Colon (tissue), 2 donors: ENCODE results near the gene RNF207.
"Not testable (repeated sequence)": the region's sequence is repeated elsewhere in the genome, so short reads cannot be mapped to it uniquely, and the experiment has no call there.

ENCODE experiments used
- FAIRE-seq: peaks from 2 replicates; lab custom pipeline; 2012; peaks lifted over from hg19 to GRCh38; lab: Jason Lieb, UNC
- donor health status: control.
- donor health status: control.

Gene RNF207

DNA sequence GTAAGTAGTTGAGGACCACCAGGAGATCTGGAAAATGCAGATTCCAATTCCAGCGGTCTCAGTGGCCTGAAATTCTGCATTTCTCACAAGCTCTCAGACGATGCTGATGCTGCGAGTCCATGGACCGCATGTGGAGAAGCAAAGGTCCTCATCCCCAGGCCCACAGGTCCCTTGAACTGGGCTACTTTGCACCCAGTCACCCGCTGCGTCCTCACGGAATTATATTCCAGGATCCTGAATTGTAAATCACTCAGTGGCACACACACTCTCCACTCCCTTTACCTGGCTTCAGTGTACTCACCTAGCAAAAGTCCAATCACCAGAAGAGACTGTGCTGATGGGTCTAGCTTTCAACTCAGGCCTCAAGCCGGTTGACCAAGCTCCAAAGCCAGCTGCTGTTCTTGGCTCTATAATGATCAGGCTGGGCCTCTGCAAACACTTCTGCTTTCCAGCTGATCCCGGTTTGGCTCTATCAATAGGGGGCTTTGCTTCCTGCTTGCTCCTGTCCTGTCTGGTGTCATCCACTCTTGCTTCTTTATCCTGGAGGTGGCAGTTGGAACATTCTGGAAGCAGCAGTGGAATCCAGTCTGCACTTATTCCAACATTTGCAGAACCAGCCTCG lies 5.6 kb upstream of the RNF207 start:
- FAIRE-seq = no peak

DNA sequence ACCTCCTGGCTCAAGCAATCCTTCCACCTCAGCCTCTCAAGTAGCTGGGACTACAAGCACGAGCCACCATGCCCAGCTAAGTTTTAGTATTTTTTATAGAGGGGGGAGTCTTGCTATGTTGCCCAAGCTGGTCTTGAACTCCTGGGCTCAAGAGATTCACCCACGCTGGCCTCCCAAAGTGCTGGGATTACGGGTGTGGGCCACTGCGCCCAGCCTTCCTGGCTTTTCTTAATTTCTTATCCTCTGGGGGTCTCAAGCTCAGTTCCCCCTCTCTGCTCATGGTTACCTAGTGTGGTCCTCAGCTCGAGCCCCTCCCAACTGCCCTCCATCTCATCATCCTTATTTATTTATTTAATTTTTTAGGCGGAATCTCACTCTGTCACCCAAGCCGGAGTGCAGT lies 3.7 kb upstream of the RNF207 start:
- no peak for FAIRE-seq

DNA sequence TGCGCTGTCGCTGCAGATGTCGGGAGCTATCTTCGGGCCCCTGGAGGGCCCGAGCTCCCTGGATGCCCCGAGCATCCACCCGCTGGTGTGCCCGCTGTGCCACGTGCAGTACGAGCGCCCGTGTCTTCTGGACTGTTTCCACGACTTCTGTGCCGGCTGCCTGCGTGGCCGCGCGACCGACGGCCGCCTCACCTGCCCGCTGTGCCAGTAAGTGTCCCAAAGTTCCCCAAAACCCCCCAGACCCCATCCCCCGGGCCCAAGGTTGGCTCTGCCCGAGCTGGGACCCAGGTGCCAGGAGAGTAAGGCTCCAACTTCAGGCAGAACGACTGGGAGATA lies 569 bp downstream of the RNF207 start:
- FAIRE-seq = no peak

GRCh38 chr1:6207075-6207885 lies 1.4 kb downstream of the RNF207 start:
- no peak for FAIRE-seq

DNA sequence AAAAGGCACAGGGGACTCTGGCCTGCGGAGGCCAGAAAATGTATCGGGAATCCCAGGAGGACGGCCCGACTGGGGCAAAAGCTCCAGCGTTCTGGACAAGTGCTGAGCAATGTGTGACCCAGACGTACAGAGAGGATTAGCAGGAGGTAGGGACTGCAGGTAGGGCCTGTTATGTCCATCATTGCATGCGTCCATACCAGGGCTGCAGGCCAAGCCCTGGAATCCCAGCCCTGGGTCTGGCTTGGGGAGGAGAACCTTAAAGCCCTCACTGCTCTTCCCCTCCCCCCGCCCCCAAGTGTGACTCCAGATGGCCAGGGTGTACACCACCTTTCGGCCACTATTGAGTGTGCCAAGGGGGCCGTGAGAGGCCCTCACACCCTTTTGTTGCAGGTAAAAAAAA lies 2.0 kb downstream of the RNF207 start:
- no peak for FAIRE-seq

- no peak for FAIRE-seq
These were observed 3.1 kb downstream of the RNF207 start for GRCh38 chr1:6208723-6209660.

DNA sequence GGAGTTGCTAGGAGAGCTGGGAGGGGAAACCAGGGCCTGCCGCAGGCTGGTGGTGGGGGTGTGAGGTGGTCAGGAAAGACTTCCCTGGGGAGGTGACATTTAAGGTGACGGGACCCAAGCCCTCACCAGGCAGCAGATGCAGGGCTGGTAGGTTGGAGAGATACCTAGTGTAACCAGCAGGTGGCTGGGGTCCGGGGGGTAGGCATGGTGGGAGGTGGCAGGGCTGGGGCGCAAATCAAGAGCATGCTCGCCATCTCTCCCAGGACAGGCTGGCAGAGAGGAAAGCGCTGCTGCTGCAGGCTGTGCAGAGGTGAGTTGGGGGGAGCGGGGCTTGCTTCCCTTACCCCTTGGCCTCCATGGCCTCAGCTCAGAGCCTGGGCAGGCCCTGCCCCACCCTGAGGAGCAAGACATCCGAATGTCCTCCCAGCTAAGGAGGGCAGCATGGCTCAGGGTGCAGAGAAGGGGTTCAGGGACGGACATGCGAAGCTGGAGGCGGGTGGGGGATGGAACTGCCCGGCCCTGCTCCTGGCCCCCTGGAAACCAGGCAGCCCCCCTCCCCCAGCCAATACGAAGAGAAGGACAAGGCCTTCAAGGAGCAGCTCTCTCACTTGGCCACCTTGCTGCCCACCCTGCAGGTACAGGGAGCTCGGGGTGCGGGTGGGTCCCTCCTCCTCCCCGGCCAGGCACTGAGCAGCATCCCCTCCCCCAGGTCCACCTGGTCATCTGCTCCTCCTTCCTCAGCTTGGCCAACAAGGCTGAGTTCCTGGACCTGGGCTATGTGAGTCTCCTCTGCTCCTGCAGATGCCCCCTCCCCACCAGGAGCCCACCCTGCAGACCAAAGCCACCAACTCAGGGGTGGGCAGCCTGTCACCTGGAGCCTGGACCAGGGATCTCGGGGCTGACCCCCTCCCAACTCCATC lies 4.0 kb downstream of the RNF207 start:
- no peak for FAIRE-seq

DNA sequence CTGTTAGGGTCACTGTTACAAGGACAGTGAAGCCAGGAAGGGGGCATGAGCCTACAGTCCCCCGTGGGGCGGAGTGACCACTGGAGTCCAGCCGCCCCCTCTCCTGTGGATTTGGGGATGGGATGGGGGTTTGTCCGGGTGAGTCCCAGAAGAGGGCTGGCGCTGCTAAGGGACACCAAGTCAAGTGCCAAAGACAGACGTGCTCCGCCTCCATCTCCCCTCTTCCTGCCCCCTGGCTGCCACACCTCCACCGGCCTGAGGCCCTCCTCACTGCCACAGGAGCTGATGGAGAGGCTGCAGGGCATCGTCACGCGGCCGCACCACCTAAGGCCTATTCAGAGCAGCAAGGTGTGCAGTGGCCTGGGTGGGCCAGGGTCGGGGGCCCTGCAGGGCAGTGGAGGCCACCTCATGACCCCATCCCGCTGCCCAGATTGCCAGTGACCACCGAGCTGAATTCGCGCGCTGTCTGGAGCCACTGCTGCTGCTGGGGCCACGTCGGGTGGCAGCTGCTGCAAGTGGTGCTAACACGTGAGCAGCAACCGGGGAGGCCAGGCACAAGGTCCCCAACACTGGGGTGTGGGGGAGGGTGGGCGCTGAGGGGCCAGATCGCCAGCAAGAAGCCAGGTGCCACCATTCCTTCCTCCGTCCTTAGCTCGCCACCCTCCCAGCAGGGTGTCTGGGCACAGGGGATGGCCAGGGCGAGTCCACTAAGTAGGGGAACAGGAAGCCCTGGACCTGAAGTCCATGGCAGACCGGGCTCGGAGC lies 4.9 kb downstream of the RNF207 start:
- FAIRE-seq = no peak

GRCh38 chr1:6211731-6212130 lies 5.8 kb downstream of the RNF207 start:
- FAIRE-seq = no peak

- FAIRE-seq = no peak
These were observed 6.5 kb downstream of the RNF207 start for GRCh38 chr1:6212193-6212959.

DNA sequence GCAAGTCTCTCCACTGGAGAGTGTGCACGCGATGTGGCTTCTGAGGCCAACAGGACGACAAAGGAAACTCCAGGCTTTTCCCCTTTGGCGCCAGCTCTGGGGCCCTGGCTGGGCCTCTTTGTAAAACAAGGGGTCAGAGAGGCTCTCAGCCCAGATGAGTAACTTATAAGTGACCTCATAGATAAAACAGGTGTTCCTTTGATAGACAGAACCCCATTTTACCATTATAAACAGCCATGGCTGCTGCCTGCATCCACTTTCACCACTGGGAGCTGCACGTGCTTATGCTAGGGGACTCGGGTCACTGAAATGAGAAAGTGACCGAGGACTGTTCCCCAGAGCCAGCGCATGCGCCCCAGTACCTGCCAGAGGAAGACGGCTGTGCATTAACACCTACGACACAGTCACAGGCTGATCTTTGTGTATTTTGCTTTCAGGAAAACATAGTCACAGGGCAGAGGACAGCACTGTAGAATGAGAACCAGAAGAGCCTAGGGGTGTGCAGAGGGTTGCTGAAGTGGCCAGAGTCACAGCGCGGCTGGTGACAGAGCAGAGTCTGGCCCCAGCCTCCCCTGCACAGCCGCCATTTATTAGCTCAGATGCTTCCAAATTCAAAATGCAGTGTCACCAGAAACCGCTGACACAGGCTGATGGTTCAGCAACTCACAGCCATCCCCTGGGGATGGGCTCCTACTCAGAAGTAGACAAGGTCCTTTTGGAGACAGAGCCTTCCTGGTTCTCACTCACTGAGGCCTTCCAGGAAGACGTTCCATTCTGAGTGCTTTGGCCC lies 12.7 kb downstream of the RNF207 start:
- FAIRE-seq = no peak

DNA sequence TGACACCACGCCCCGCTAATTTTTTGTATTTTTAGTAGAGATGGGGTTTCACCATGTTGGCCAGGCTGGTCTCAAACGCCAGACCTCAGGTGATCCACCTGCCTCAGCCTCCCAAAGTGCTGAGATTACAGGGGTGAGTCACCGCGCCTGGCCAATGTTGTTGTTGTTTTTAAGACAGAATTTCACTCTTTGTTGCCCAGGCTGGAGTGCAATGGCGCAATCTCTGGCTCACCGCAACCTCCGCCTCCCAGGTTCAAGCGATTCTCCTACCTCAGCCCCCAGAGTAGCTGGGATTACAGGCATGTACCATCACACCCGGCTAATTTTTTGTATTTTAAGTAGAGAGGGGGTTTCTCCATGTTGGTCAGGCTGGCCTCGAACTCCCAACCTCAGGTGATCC lies 13.7 kb downstream of the RNF207 start:
- not testable (repeated sequence) for FAIRE-seq

- FAIRE-seq = no peak
These were observed 14.3 kb downstream of the RNF207 start for GRCh38 chr1:6220236-6220635.

DNA sequence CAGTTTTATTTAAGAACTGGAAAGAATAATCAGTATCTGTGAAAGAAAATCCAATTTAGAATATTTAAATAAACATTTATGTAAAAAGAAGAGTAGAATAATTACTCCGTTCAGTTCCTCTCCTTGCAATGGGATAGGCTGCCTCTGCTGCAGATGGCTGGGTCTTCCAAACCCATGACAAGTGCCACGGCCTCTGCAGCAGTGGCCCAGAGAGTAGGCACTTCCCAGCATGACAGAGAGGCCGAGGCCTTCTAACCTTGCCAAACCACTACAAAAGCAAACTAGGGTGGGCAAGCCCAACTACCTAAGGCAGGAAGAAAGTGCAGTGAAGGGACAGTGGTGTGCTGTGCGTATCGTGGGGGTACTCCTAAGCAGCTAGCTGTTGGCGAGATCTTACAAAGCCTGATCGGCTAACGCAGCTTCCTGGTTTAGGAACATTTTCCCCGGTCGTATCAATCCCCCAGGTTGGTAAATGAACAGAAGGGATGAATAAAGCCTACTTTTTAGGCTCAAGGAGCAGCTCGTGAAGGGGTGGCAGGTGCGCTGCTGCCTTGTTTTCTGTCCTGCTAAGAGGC lies 15.4 kb downstream of the RNF207 start:
- no peak for FAIRE-seq

DNA sequence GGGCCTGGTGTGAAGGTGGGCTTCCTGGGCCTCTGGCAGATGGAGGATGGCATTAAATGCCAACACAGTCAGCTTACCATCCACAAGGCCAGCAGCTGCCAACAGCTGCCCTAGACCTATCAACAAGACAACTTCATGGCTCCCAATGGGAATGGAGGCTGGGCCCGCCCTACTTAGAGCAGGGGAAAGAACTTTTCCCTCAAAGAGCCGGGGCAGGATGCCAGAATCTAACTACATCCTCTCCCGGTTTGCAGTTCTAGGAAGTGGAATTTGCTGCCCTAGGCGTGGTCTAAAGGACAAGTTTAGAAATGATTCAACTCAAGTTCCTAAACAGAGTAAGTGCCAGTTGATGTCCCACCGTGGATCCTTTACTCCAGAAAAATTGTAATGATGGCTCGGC lies 16.7 kb downstream of the RNF207 start:
- FAIRE-seq = no peak

DNA sequence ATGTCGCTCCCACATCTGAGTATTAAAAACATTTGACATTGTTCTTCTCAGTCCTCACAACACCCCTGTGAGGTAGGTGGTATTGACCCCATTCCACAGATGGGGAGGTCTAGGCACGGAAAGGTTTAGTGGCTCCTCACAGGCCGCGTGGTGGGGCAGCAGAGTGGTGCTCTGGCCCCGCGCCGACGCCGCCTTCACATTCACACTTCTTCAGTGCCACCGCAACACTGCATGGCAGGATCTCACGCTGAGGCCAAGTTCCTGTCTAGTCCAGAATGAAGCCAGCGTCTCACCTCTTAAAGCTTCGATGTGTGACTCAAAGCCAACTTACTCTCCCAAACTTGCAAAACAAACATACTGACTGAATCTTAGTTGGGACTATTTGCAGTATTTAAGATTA lies 17.7 kb downstream of the RNF207 start:
- no peak for FAIRE-seq

DNA sequence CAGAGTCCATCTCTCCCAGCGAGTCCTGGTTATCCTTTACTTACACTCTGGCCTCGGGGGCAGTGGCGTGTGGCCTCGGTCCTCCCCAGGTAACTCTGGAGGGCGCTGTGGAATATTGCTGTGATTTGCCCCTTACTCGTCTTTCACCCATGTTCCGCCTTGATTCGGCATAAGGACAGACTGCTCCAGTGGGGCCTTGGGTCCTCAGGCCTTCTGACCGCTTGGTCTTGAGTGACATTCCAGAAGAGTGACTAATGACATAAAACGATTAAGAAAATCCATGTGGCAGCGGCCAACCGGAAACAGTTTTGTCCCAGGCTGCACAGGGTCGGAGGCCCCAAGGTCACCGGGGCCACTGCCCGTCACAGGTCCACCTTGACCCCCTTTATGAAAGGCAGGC lies 18.8 kb downstream of the RNF207 start:
- no peak for FAIRE-seq

GRCh38 chr1:6225651-6226050 lies 19.7 kb downstream of the RNF207 start:
- no peak for FAIRE-seq

- FAIRE-seq = no peak
These were observed 27.5 kb downstream of the RNF207 start for GRCh38 chr1:6233376-6233775.
